ENCODE data around the gene FAHD2B.
"Not testable (repeated sequence)": the region's sequence is repeated elsewhere in the genome, so short reads cannot be mapped to it uniquely, and the experiment has no call there.

DNA sequence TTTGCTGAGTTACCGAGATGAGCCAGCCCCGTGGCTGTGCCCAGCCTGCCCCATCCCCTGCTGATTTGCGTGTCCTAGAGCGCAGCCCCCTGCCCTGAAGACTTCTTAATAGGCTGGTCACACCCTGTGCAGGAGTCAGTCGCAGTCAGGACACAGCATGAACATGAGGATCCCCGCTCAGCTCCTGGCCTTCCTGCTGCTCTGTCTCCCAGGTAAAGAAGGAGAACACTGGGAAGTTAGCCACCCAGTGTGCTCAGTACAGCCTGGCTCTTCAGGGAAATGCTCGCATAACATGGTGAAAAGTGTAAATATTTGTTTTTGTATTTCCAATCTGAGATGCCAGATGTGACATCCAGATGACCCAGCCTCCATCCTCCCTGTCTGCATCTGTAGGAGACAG lies 34.9 kb downstream of the FAHD2B start:
- TF ChIP-seq, protein P1, sequence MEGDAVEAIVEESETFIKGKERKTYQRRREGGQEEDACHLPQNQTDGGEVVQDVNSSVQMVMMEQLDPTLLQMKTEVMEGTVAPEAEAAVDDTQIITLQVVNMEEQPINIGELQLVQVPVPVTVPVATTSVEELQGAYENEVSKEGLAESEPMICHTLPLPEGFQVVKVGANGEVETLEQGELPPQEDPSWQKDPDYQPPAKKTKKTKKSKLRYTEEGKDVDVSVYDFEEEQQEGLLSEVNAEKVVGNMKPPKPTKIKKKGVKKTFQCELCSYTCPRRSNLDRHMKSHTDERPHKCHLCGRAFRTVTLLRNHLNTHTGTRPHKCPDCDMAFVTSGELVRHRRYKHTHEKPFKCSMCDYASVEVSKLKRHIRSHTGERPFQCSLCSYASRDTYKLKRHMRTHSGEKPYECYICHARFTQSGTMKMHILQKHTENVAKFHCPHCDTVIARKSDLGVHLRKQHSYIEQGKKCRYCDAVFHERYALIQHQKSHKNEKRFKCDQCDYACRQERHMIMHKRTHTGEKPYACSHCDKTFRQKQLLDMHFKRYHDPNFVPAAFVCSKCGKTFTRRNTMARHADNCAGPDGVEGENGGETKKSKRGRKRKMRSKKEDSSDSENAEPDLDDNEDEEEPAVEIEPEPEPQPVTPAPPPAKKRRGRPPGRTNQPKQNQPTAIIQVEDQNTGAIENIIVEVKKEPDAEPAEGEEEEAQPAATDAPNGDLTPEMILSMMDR (IDR thresholded peaks at IDR 0.05; ENCODE audit: low read depth, low read length): not testable (repeated sequence)
- not testable (repeated sequence) for TF ChIP-seq EZH2phosphoT487 (IDR thresholded peaks at IDR 0.05; ENCODE audit: low read depth)

Measured in OCI-LY3 (cell line).